Measurements from ENCODE around the gene RAE1.
A peak's percentile ranks its signal among the peaks of the same experiment; 100 is the strongest.

The RAE1 gene, protein sequence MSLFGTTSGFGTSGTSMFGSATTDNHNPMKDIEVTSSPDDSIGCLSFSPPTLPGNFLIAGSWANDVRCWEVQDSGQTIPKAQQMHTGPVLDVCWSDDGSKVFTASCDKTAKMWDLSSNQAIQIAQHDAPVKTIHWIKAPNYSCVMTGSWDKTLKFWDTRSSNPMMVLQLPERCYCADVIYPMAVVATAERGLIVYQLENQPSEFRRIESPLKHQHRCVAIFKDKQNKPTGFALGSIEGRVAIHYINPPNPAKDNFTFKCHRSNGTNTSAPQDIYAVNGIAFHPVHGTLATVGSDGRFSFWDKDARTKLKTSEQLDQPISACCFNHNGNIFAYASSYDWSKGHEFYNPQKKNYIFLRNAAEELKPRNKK

DNA sequence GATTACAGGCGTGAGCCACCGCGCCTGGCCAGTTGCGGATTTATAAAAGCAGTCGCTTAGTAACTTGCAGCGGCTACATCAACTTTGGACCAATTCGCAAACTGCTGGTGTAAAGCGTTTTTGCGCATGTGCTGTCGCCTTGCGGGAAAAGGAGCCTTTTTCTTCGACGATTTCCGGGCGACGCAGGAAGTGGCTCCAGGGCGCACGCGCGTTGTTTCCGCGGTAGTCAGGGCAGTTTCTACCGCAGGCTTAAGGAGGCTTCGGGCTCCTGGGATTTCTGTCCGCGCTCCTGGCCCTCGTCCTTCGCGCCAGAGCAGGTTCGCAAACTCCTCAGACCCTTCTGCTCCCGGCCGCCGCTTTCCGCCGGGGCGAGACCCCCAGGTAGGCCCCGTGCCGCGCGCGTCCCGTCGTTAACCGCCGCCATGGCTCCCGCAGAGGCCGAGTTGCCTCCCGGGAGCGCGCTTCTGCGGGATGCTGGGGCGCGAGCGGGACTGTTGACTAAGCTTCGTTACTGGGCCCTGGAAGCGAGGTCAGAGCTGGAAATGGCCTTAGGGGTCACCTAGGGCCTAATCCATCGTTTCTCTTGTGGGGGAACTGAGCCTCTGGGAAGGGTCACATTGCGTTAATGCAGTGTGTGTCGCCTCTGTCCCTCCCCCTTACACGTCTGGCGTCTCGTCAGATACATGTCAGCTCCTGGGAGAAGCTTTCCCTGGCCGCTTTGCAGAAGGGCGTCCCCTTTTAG is at the start of gene RAE1:
Gene RAE1, plus strand, starts transcription at position 214 of the 742 bp plus-strand sequence. CDS start 2,784 bp downstream, outside the sequence.
- DNase-seq (ENCODE audit: low read depth in 2 of 2): peak; percentile 71 to 76

DNA sequence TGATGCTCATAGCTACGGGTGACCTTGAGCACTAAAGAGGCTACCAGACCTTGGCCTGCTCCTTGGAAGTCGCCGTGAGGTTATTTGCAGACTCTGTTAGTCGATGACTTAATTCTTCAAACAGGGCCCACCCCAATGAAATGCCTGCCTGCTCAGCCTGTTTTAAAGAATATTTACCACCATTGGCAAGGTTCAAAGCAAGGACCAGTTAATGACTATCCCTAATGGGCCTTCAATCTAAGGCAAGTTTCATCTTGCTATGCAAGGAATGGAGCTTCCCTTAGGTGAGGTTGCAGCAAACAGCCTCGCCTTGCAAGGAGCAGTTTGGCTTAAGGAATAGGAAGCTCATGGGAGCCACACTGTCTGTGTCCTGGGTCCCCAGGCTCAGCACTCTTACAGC is 44.3 kb upstream of the RAE1 start:
- no peak for DNase-seq (ENCODE audit: low read depth in 2 of 2)

DNA sequence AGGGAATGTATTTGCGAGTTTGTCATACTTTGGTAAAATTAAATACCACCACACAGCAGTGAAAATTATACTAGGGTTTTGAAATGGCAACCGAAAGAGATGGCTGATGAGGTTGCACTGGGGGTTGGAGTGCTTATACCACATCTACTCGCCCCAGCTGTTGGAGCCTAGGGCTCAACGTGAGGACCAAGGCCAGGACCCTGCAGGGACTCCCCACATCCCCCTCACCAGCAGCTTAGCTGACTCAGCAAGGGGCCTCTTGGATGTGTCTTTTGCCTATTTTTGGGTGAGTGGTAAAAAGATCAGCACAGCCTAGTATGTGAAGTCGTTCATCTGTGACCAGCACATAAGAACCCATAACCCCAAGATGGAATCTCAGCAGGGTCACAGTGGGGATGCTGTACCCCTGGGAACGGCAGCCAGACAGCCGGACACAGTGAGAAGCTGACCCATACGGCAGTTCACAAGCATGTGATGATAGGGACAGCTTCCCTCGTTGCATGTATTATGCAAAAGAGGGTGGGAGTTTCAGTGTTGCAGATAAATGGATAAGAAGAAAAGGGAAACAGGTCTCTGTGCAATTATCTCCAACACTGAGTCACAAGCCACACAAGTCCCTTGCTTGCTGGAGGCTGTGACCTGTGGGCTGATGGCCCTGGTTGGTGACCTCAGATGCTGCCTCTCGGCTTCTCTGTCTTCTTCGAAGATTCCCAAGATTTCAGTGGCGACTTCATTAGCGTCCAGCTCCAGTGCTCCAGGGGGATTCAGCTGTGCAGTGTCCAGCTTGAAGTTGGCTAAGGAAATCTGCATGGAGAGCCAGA is 42.4 kb upstream of the RAE1 start:
- DNase-seq (ENCODE audit: low read depth in 2 of 2): no peak

DNA sequence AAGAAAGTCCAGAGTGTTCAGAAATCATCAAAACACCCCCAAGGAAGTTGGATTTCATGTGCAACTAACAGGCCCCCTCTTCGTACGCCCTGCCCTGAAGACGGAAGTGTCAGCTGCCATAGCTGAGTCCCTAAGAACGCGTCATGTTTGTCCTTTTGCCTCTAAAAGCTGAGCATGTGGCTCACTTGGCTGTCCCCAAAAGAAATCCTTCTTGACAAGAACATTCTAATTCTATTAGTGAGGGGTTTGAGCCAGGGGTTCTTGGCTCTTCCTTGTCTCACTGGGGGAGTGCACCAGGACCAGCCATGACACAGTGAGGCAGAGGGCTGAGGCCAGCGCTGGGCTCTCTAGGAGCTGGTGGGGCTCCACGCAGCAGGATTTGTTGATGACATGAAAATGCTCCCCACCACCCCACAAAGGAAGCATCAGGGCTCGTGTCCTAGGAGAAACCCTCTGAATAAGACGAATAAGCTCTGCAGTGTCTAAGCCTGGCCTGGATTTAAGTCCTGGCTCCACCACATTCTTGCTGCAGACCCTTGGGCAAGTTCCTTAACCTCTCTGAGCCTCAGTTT is 41.4 kb upstream of the RAE1 start:
- DNase-seq (ENCODE audit: low read depth in 2 of 2): no peak

DNA sequence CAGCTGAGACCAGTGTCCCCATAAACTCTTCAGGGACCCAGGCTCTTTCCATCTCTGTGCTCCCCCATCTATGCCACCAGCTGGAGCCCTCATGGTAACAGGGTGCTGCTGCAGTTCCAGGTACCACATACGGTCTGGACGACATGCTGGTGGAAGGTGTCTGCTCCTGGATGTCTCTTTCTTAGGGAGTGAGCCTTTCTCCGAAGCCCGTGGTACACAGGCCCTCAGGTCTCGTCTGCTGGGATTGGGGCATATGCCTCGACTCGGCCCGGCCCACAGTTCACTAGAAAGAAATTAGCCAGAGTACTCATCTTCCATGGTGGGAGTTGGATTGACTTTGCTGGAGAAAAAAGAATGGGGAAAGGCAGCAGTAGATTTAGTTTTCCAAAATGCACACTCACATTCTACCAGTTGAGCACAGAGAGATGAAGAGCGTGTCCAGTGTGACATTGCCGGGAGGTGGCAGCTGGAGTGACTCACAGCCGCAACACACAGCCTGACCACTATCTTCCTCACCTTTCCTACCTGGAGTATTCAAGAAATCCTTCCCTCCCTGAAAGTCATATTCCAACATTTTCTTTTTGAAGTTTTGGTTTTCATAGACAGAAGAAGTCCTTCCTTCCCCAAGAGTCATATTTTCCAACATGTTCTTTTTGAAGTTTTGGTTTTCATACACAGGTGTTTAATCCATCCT is 40.1 kb upstream of the RAE1 start:
- no peak for DNase-seq (ENCODE audit: low read depth in 2 of 2)

DNA sequence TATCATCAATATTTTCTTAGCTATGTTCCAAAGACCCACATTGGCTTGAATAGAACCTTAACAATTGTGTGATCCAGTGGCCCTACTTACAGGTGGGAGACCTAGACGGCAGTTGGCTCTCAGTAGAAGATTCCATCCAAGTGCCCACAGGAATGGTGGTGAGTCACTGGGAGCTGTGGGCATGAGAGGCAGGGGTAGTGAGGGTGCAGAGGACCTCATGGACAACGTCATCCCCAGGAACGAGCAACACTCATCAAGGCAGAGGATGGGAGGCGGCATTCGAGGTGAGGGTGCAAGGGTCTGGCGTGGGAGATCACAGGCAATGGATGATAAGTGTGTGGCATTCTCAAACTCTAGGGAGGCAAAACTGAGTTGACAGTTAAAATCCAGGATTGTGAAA is 38.9 kb upstream of the RAE1 start:
- no peak for DNase-seq (ENCODE audit: low read depth in 2 of 2)

DNA sequence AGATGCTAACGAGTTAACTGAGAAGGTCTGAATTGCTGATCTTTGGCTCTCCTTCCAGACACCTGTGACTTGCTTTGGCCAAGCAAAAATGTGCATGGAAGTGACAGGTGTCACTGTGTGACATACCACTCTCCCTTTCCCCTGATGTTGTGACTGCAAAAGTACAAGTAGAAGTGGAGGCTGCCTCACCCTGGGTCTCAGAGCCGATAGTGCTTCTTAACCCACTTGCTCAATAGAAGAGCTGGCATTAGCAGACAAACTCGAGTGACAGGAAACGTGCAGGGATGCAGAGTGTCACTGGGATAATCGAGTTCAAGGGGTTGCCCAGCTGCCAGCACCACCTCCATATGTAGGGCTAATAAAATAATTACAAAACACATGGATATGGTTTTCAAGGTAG is 37.8 kb upstream of the RAE1 start:
- DNase-seq (ENCODE audit: low read depth in 2 of 2): no peak

DNA sequence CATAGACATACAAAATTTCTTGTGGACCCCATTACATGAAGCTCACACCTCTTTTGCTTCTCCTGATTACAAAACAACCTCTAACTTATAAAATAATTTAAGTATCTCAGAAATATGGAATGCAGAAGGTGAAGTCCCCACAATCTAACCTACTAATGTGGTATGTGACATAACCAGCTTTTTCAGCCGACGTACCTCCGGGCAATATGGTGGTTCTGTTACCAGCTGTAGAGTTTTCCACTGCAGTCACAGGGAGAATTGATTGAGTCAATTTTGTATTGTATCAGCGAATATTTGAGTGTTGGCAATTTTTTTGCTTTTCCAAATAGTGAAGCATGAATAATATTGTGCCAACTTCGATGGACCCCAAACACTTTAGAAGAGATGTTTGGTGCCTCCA is 37.1 kb upstream of the RAE1 start:
- no peak for DNase-seq (ENCODE audit: low read depth in 2 of 2)

DNA sequence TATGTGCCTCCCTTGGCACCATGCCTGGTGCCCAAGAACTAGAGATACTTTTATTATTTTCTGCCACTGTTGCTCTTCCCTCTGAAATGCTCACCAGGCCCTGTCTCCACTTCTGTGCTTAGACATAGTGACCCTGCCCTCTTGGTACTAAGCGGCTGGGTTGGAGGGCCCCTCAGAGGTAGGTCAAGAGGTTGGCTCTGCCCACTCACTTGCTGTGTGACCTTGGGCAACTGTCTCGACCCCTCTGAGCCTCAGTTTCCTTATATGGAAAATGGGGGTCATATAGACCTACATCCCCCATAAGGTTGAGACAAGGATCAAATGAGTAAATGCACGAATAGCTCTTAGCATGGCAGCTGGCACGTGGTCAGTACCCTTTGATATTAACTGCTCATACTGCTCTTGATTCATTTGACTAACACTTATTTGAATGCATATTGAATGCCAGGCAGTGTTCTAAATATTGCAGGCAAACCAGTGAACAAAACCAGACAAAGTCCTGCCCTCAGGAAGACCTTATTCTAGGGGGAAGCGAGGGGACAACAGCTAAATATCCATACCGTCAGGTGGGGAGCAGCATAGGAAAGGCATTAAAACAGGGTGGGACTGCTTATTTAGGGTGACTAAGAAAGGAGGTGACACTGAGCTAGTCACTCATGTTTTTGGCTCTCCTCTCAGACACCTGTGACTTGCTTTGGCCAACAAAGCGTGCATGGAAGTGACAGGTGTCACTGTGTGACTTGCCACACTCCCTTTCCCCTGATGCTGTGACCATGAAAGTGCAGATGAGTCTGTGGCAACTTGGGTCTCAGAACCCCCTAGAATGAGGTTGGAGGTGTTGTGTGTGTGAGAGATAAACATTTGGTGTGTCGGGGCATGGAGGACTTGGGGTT is 35.7 kb upstream of the RAE1 start:
- DNase-seq (ENCODE audit: low read depth in 2 of 2): no peak

DNA sequence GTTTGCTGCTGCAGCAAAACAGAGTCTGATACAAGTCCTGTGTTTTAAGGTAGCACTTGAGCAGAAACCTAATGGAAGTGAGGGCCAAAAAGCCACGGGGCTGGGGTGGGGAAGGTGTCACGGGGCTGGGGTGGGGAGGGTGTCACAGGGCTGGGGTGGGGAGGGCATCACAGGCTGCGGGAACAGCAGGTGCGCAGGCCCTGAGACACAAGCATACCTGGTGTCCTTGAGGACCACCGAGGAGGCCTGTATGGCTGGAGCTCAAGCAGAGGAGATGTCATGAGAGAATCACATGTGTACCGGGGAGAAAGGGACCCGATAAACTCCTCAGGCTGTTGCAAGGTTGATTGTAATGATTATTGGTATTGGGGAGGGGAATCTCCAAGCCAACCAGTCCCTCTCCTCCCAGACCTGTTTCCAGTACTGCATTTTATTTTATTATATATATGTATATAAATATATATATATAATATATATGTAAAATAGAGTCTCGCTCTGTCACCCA is 35.0 kb upstream of the RAE1 start:
- no peak for DNase-seq (ENCODE audit: low read depth in 2 of 2)

DNA sequence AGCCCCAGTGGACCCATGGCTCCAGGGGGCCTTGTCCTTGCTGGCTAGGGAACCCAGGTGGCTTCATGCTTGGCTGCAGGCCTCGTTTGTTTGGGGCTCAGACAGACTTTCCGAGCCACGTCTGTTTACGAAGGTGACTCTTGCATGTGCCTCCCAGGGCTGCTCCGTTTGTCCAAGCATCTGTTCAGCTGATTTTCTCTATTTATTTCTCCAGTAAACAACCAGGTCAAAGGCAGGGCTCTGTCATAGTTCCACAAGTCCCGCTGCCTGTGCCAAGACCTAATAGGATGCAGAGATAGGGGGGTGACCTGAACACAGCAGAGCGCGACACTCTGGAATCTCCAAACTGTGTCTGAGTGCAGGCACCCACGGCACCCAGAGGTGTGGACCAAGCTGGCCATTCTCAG is 34.3 kb upstream of the RAE1 start:
- no peak for DNase-seq (ENCODE audit: low read depth in 2 of 2)

DNA sequence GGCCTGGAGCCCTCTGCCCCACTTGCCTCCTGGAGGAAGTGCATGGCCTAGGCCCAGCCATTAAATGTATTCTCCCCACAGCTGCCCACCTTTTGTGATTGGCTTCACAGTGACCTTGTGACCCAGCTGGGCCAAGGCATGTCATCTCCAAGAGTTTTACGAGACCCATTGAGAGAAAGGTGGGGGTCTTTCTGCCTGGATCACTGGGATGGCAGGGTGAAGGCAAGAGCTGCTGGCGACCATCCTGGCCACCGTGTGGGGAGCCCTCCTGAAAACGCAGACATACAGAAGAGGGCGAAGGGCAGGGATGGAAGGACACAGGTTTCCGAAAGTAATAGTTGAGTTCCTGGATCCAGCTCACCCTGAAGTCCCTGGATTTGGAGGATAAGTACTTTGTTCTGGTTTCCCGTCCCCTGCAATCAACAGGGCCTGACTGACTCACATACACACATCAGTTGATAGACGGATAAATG is 33.7 kb upstream of the RAE1 start:
- DNase-seq (ENCODE audit: low read depth in 2 of 2): no peak

DNA sequence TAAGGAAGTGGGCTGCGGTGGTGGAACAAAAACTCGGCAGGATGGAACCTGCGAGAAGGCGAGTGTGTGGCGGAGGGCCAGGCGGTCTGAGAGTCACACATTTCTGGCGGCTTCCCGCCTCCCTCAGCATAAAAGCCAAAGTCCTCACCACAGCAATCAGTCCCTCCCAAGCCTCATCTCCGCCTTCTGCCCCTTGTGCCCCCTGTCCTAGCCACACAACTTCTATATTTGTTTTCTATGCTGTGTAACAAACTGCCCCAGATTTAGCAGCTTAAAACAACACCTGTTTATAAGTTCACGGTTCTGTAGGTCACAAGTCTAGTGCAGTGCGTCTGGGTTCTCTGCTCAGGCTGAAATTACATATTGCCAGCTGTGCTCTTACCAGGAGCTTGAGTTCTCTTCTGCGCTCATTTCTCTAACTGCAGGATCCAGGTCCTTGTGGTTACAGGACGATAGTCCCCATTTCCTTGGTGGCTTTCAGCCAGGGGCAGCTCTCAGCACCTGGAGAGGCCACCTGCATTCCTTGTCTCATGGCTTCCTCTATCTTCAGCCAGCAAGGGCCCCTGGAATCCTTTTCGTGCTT is 33.2 kb upstream of the RAE1 start:
- no peak for DNase-seq (ENCODE audit: low read depth in 2 of 2)

DNA sequence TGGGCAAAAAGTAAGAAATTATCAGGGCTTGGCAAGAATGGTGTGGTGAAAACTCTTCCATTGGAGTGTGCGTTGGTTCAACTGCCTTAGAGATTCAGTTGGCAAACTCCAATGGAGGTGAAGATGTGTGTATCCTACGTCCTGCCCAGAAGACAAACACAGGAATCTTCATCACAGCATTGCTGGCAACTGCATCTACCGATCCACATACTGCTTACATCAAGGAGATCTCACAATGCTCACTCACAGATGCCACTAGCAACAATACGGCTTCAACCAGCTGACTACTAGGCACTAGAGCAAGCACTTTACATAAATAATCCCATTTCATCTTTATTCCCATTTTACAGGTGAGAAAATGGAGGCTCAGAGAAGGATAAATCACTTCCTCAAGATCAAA is 31.5 kb upstream of the RAE1 start:
- no peak for DNase-seq (ENCODE audit: low read depth in 2 of 2)

DNA sequence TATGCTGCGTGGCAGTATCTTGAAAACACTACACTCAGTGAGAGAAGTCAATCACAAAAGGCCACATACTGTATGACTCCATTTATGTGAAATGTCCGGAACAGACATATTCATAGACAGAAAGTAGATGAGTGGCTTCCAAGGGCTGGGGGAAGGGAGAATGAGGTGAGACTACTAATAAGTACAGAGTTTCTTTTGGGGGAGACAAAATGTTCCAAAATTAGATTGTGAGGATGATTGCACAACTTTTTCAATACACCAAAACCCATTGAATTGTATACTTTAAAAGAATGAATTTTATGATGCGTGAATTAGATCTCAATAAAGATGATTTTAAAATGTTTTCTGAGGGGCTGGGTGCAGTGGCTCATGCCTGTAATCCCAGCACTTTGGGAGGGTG is 30.7 kb upstream of the RAE1 start:
- DNase-seq (ENCODE audit: low read depth in 2 of 2): no peak

DNA sequence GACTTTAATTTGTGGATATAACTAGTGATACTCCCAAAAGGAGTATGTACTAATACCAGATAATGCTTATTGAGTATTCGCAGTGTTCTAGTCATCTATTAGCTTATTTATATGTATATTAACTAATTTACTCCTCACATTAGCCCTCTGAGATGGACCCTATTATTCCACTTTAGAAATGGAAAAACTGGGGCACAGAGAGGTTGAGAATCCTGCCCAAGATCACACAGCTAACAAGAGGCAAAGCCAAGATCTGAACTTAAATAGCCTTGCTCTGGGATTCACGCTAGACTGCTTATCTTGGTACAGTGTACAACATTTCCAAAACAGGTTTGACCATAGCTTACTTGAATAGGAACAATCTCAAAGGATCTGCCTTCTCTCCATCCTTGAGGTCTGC is 29.9 kb upstream of the RAE1 start:
- DNase-seq (ENCODE audit: low read depth in 2 of 2): no peak

DNA sequence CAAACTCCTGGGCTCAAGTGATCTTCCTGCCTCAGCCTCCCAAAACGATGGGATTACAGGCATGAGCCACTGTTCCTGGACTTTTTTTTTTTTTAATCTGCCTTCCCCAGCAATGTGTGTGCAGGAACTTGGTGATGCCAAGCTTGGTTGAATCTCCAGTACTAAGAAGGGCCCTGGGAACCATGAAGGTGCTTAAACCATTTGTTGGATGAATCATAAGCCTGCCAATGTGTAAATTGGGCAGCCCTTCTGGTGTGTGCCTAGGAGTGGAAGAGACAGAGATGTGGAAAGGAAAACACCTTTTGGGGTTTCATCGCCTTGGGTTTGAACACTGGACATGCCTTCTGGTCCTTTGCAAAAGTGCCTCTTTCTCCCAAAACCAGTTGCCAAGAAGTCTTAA is 28.6 kb upstream of the RAE1 start:
- DNase-seq (ENCODE audit: low read depth in 2 of 2): no peak

DNA sequence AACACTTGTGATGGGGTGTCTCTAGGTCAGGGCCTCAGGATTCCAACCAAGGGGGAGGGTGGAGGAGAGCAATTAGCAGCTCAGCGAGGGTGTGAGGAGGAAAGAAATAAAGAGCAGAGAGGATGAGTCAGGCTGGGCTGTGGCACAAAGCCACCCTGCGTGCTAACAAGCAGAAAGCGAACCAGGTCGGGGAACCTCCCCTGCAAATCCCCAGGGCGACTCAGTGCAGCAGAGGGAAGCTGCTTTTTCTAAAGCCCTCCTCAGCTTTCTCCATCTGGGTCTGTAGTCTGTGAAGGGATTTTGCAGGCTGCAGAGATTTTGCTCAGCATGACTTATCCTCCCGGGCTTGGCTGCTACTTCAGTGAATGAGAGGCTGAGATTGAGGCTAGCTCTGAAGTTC is 28.0 kb upstream of the RAE1 start:
- no peak for DNase-seq (ENCODE audit: low read depth in 2 of 2)

DNA sequence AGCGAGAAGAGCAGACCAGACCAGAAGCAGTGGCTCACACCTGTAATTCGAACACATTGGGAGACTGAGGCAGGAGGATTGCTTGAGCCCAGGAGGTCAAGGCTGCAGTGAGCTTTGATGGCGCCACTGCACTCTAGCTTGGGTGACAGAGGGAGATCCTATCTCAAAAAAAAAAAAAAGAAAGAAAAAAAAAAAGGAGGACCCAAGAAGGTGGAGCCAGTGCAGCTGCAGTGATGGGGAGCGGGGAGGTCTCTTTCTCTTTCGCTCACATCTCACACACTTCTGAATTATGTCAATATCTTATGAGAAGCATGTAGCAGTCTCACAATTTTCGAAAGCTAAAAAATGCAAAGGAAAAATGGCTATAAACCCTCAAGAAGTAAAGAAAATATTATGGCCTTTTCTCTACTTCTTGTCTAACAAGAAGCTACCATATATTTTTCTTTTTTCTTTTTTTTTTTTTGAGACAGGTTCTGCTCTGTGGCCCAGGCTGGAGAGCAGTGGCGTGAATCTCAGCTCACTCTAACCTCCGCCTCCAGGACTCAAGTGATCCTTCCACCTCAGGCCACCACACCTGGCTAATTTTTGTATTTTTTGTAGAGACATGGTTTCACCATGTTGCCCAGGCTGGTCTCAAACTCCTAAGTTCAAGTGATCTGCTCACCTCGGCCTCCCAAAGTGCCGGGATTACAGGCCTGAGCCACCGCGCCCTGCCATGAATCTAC is 25.3 kb upstream of the RAE1 start:
- DNase-seq (ENCODE audit: low read depth in 2 of 2): no peak
